Upper lobe of right lung (tissue), 1 donor: ENCODE data around the gene TGM2. TPM values are rescaled to one million over a fixed set of nuclear protein-coding genes. Genes with fewer than 3 reads are reported as not detected.

ENCODE experiments used
- ATAC-seq: fragments of 200-7000 bp; cut with Tn5 transposase; one replicate; pipeline ENCODE4 v1.9.1; 2020; ENCODE audit warnings: mild to moderate bottlenecking, moderate library complexity
- DNase-seq: peaks from one replicate; pipeline ENCODE4 v3.0.0-alpha.2; 2020
- H3K27ac ChIP-seq: fragments of 200-600 bp; one replicate; pipeline ENCODE4 v1.8.0; 2022
- H3K27me3 ChIP-seq: fragments of 200-600 bp; one replicate; pipeline ENCODE4 v1.8.0; 2022; ENCODE audit warnings: mild to moderate bottlenecking
- H3K36me3 ChIP-seq: fragments of 200-600 bp; one replicate; pipeline ENCODE4 v1.8.0; 2022
- H3K4me1 ChIP-seq: fragments of 200-600 bp; one replicate; pipeline ENCODE4 v1.8.0; 2022
- H3K4me3 ChIP-seq: fragments of 200-600 bp; one replicate; pipeline ENCODE4 v1.8.0; 2022; ENCODE audit warnings: mild to moderate bottlenecking
- H3K9me3 ChIP-seq: fragments of 200-600 bp; one replicate; pipeline ENCODE4 v1.8.0; 2022
- CTCF ChIP-seq: fragments of 200-600 bp; IDR thresholded peaks from one replicate; pipeline ENCODE4 v1.8.0; 2022; ENCODE audit warnings: antibody characterized with exemption
- intact Hi-C: fragments of 100-400 bp; cut with DNase I; formaldehyde crosslinking; loops from one replicate; pipeline ENCODE4 v1.11.0; 2022
- total RNA-seq: library from RNA; stranded (reverse); fragmentation: NEBNext Ultra II Directional; extraction: Animal tissue kit (Norgen Biotek cat#: 25700); gene quantifications from one replicate; pipeline ENCODE4 v1.2.1, GENCODE V29; 2021
- donor health status: DM: no; HTN: yes; CAD: no; lungs with severe emphysema.

Gene TGM2
- total RNA-seq, 1 donor from 2014 or later, result 562 TPM

GRCh38 chr20:38187517-38187916 is 22.4 kb upstream of the TGM2 start:
- intact Hi-C loops, result no loop called here
- no peaks in the 10 kb centered on the region for H3K4me1 ChIP-seq
- no peak overlapping the region for H3K27ac ChIP-seq
- no peaks in the 10 kb centered on the region for H3K36me3 ChIP-seq
- peak; percentile 70 for DNase-seq
- peak; percentile 20 for TF ChIP-seq CTCF
- peak; percentile 79 for ATAC-seq
- no peak overlapping the region for H3K4me3 ChIP-seq
- H3K9me3 ChIP-seq, result no peaks in the 10 kb centered on the region
- H3K27me3 ChIP-seq, result no peaks in the 10 kb centered on the region

- ATAC-seq, result peak; percentile 52
- Histone ChIP-seq H3K4me3 (no peak overlapping the region), H3K4me1 (no peaks in the 10 kb centered on the region), H3K9me3 (no peaks in the 10 kb centered on the region), H3K27ac (no peak overlapping the region), H3K27me3 (no peaks in the 10 kb centered on the region), H3K36me3 (no peaks in the 10 kb centered on the region)
- no peak for DNase-seq
- no peak for TF ChIP-seq CTCF
- intact Hi-C loops, result no loop called here
These were observed 21.7 kb upstream of the TGM2 start for GRCh38 chr20:38186788-38187221.

- Histone ChIP-seq H3K36me3 (no peaks in the 10 kb centered on the region), H3K4me1 (no peaks in the 10 kb centered on the region), H3K27ac (no peak overlapping the region), H3K9me3 (no peaks in the 10 kb centered on the region), H3K27me3 (no peaks in the 10 kb centered on the region), H3K4me3 (no peak overlapping the region)
- ATAC-seq (no peak), DNase-seq (no peak)
- no peak for TF ChIP-seq CTCF
- intact Hi-C loops, result no loop called here
These were observed 19.0 kb upstream of the TGM2 start for GRCh38 chr20:38184101-38184500.

- no peaks in the 10 kb centered on the region for H3K9me3 ChIP-seq
- no peak for ATAC-seq
- no peak for DNase-seq
- H3K36me3 ChIP-seq, result no peaks in the 10 kb centered on the region
- H3K27ac ChIP-seq, result no peak overlapping the region
- no peak overlapping the region for H3K4me3 ChIP-seq
- TF ChIP-seq CTCF, result no peak
- no peaks in the 10 kb centered on the region for H3K27me3 ChIP-seq
- no peaks in the 10 kb centered on the region for H3K4me1 ChIP-seq
- intact Hi-C loops, result no loop called here
These were observed 16.9 kb upstream of the TGM2 start for GRCh38 chr20:38181971-38182370.

- Histone ChIP-seq H3K9me3 (no peaks in the 10 kb centered on the region), H3K27ac (no peak overlapping the region), H3K4me3 (no peak overlapping the region), H3K36me3 (no peaks in the 10 kb centered on the region), H3K4me1 (no peaks in the 10 kb centered on the region), H3K27me3 (no peaks in the 10 kb centered on the region)
- intact Hi-C loops, result no loop called here
- DNase-seq (no peak), ATAC-seq (peak; percentile 70)
- TF ChIP-seq CTCF, result no peak
These were observed 16.2 kb upstream of the TGM2 start for GRCh38 chr20:38181207-38181801.

- no peak for DNase-seq
- Histone ChIP-seq H3K36me3 (no peaks in the 10 kb centered on the region), H3K27ac (no peak overlapping the region), H3K27me3 (no peaks in the 10 kb centered on the region), H3K4me1 (no peaks in the 10 kb centered on the region), H3K9me3 (no peaks in the 10 kb centered on the region), H3K4me3 (no peak overlapping the region)
- no peak for ATAC-seq
- intact Hi-C loops, result no loop called here
- TF ChIP-seq CTCF, result no peak
These were observed 15.7 kb upstream of the TGM2 start for GRCh38 chr20:38180781-38181180.
